H54 (cell line): ENCODE data around the gene HERPUD1.

ENCODE experiments used
- DNase-seq: peaks from one replicate; pipeline ENCODE4 v3.0.0; 2011; ENCODE audit warnings: low spot score, mixed read lengths; ENCODE audit not compliant: insufficient read length
- FAIRE-seq: peaks from 3 replicates; lab custom pipeline; 2011; peaks lifted over from hg19 to GRCh38; lab: Jason Lieb, UNC
- POLR2A ChIP-seq: IDR thresholded peaks from 2 replicates; pipeline ENCODE4 v1.6.1; 2011; ENCODE audit warnings: low read depth, mild to moderate bottlenecking, low read length

HERPUD1 gene

DNA sequence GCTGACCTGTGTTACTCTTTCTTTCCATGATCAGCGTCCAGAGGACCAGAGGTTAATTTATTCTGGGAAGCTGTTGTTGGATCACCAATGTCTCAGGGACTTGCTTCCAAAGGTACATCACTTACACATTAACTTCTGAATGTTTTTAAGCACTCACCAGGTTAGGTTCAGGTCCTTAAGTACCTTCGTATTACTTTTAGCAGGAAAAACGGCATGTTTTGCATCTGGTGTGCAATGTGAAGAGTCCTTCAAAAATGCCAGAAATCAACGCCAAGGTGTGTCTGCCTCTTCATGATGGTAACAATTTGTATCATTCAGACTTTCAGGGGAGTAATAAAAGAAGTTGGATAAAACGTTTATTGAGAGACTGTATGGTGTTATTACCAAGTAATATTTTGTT, 3.3 kb downstream of the HERPUD1 start:
- no peak for DNase-seq
- FAIRE-seq: no peak
- no peak for TF ChIP-seq POLR2A

DNA sequence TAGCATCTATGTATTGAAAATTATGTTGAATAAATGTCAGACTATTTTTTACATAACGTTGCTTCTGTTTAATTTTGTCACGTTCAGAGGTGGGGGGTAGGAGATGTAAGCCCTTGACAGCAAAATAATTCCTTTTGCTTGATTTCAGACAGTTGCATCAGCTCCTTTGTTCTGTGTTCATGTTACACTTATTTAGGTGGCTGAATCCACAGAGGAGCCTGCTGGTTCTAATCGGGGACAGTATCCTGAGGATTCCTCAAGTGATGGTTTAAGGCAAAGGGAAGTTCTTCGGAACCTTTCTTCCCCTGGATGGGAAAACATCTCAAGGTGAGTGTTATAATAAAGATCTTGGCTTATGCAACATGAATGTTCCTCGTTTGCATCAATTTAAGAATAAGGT, 4.5 kb downstream of the HERPUD1 start:
- TF ChIP-seq POLR2A: no peak
- FAIRE-seq (no peak), DNase-seq (no peak)

DNA sequence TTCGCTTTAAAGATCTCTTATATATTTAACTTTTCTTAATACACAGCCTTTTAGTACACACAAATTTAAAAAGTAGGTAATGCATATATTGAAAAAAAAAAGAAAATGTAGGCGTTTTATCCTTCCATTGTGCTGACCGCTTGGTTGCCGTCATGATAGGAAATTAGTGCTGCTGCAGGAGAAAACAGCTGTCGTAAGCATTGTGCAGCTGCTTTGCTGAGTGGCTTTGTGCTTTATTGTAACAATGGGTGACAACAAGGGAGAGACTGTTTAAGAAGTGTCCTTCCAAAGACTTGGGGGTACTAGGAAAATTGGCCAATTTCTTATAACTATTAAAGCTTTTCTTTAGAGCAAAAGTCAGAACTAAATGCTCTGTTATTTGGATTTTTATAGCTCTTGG, 5.0 kb downstream of the HERPUD1 start:
- FAIRE-seq (no peak), DNase-seq (no peak)
- no peak for TF ChIP-seq POLR2A

DNA sequence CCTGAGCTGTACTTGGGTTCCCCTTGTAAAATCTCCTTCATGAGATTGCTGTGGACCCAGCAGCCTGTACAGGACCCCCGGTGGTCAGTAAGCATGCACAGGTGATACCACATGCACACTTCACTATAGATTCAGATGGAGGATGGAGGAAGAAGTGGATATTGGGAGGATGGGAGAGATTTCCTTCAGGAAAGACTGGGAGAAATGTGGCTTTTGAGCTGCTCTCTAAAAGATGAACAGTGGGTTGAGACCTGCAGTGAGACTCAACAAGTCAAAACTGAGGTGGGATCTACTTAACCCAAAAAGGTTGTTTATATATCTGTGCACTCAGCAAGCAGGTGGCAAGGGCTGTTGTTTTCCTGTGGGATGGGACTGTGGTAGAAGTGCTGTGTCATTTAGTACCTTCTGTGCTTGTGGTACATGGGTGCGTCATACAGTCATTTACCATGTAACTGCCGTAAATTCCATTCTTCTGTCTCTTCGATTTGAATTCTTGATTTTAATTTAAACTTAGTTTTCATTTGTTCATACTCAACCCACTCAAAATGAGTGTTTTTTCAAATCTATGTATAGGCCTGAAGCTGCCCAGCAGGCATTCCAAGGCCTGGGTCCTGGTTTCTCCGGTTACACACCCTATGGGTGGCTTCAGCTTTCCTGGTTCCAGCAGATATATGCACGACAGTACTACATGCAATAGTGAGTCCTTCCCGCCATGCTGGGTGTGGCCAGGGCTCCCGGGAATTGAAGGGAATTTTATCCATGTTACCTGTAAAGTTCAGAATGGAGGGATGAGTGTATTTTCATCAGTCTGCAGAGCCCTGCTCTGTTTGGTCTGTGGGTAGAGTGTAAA, 6.9 kb downstream of the HERPUD1 start:
- no peak for TF ChIP-seq POLR2A
- no peak for DNase-seq
- FAIRE-seq: no peak

DNA sequence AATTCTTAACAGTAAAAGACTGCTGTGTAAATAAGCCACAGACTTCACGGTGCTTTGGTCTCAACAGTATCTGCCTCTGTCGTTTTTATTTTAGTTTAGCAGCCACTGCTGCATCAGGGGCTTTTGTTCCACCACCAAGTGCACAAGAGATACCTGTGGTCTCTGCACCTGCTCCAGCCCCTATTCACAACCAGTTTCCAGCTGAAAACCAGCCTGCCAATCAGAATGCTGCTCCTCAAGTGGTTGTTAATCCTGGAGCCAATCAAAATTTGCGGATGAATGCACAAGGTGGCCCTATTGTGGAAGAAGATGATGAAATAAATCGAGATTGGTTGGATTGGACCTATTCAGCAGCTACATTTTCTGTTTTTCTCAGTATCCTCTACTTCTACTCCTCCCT, 7.9 kb downstream of the HERPUD1 start:
- DNase-seq (no peak), FAIRE-seq (no peak)
- TF ChIP-seq POLR2A: no peak

DNA sequence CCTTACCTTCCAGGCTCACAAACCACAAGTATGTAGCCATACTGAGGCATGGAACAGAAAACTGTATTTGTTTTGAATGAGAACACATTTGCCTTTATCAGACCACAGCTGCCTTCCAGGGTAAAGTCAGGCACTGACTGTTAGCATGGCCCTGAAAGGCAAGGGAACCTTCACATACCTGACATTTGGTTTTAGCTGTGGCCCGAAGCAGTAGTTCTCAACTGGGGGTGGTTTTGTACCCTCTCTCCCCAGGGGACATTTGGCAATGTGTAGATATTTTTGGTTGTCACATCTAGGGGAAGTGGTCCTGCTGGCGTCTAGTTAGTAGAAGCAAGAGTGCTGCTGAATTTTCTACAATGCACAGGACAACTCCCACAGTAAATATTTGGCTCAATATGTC, 9.2 kb downstream of the HERPUD1 start:
- DNase-seq (no peak), FAIRE-seq (no peak)
- no peak for TF ChIP-seq POLR2A

DNA sequence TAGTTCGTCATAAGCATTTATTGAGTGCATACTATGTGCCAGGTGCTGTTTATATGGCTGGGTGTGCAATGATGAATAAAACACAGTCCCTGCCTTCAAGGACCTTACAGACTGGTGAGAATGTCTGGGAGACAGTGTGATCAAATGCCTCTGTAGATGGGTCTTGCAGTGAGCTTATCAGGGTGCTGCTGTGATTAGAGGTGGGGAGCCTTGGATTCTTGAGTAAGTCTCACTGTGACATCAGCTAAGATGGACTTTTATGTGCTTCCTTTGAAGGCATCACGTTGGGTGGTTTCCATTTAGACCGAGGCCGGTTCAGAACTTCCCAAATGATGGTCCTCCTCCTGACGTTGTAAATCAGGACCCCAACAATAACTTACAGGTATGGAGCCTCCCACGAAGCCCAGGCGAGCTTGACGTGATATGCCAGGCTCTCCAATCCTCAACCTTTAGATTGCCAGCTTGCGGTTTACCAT, 10.0 kb downstream of the HERPUD1 start:
- TF ChIP-seq POLR2A: no peak
- no peak for FAIRE-seq

DNA sequence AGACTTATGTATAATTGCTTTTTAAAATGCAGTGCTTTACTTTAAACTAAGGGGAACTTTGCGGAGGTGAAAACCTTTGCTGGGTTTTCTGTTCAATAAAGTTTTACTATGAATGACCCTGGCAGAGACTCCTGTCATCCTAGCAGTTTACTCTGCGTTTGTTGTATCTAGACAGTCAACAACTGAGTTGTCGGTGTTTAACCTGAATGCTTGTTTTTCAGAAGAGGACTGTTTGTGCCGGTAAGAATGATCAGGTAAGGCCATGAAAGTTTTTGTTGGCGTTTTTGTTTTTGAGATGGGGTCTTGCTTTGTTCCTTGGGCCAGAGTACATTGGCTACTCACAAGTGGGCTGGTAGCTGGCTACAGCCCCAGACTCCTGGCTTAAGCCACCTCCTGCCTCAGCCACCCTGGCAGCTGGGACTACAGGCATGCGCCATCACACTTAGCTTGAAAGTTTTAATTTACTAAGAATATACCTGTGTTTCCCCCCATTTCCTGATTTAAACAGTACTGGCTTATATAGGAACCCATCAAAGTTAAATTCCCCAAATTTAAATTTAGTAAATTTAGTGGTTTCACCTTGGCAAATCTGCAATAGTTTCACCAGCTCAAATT, 11.9 kb downstream of the HERPUD1 start:
- FAIRE-seq (no peak), DNase-seq (no peak)
- TF ChIP-seq POLR2A: no peak

More for the DNA sequence above, 10.0 kb downstream of the HERPUD1 start:
- DNase-seq: no peak

DNA sequence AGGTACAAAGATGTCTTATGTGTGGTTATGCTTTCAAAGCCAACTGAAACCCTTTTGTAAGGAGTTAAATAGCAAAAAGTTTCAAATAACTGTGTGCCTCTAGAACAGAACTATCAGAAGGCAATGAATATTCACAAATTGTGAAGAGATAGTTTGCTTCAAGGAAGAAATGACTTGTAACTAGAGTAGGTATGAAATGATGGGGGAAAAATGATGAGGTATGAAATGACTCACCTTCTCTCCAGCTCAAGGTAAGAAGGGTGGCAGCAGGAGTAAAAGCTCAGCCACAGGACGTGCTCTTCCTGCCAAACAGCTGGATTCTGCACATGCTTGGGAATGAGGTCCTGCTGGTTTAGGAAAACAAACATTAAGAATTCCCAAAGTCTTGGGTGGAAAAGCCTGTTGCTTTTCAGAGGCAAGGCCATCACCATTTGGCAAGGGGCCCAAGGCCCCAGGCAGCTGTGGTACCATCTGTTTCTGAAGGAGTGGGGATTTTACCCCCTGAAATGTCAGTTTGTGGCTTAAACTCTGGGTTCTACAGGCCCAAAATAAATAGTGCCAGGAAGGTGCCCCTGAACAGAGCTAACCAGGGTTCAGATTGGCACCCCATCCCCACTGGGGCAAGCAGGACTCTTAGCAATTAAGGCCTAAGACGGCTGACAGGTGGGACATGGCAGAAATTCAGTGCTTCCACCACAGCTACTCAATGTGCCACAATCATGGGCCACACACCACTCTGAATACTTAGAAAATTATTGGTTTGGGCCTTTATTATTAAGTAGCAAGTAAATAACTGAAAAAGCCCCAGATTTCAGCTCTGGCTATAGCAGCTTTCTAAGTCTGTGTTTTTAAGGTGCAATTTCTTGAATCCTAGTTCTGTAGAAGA, 13.3 kb downstream of the HERPUD1 start:
- DNase-seq (no peak), FAIRE-seq (no peak)
- no peak for TF ChIP-seq POLR2A

DNA sequence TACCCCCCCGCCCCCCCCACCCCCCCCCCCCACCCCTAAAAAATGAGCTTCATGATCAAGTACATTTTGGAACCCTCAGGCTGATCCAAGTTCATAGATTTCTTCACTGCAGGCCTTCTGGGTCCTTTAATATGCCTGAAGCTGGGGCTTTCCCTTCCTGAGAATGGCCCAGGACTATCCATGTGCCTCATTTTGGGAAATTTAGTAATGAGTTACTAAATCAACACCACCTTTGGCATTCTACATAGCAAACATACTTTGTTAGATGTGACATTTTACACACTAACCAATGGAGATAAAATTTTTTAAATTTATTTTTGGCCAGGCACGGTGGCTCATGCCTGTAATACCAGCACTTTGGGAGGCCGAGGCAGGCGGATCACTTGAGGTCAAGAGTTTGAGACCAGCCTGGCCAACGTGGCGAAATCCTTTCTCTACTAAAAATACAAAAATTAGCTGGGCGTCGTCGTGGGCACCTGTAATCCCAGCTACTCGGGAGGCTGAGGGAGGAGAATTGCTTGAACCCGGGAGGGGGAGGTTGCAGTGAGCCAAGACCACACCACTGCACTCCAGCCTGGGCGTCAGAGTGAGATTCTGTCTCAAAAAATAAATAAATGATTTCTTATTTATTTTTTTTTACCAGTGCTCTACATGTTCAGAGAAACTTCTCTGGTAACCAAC, 14.0 kb downstream of the HERPUD1 start:
- FAIRE-seq (no peak), DNase-seq (no peak)
- no peak for TF ChIP-seq POLR2A

DNA sequence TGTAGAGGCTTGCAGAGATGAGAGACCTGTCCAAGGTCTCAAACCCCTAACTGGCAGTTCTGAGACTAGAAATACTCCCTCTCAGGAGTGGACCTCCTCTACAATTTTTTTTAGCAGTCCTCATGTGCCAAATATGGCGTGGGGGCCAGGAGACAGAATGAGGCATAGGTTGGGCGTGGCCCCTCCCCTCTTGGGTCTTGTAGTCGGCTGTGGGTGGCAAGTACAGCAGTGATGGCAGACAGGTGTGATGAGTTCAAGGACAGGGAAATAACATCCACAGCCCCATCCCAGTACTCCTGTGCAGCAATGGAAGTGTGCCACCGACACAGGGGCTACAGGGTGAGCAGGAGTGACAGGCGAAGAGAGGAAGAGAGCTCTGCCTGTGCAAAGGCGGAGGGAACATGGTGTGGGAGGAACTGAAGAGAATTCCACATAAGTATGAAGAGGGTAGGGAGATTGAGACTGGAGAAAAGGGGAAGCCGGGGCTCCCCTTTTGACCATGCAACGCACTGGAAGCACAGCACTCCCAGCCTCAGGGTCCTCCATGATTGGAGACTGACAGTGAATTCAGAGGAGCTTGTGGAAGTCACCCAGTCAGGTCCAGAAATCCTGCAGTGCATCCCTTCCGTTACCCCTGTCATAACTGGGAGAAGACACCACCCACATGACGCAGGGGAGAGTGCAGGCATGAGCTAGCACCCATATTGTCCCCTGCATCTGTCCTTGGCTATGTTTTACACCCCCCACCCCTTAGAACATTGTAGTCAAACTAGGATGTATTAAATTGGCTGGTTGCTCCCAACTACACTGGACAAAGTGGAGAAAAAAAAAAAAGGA, 15.0 kb downstream of the HERPUD1 start:
- DNase-seq (no peak), FAIRE-seq (no peak)
- no peak for TF ChIP-seq POLR2A

DNA sequence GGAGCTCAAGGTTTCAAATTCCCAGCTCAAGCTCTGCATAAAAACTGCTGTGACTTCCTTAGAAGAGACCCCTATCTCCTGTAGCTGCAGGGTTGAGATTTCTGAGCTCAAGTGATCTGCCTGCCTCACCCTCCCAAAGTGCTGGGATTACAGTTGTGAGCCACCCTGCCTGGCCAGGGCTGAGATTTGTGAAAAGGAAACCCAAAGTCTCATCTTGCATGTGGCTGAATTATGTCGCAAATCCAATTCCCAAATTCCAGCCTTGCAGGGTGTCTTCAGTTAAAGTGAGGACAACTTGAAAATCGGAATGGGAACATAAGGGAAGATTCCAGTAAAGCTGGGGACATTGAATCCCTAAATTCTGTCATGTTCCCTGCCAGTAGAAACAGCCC, 15.7 kb downstream of the HERPUD1 start:
- TF ChIP-seq POLR2A: no peak
- FAIRE-seq (no peak), DNase-seq (no peak)
